ENCODE measurements around the gene MYO10.
"Not testable (repeated sequence)": the region's sequence is repeated elsewhere in the genome, so short reads cannot be mapped to it uniquely, and the experiment has no call there.

MYO10 gene

DNA sequence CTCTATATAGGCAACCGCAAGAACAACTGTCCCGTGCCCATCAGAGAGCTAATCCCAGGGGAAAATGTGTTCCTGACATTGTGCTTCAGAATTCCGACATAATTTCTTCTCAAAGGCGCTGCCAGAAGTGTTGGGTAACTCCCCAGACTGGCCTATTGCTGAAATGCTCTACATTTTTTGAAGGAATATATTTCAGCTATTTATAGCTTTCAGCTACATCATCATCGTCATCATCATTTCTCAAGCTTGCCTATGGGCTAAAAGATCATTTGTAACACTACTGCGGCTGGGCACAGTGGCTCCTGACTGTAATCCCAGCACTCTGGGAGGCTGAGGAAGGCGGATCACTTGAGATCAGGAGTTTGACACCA lies 49.7 kb downstream of the MYO10 start:
- no peak for DNase-seq

DNA sequence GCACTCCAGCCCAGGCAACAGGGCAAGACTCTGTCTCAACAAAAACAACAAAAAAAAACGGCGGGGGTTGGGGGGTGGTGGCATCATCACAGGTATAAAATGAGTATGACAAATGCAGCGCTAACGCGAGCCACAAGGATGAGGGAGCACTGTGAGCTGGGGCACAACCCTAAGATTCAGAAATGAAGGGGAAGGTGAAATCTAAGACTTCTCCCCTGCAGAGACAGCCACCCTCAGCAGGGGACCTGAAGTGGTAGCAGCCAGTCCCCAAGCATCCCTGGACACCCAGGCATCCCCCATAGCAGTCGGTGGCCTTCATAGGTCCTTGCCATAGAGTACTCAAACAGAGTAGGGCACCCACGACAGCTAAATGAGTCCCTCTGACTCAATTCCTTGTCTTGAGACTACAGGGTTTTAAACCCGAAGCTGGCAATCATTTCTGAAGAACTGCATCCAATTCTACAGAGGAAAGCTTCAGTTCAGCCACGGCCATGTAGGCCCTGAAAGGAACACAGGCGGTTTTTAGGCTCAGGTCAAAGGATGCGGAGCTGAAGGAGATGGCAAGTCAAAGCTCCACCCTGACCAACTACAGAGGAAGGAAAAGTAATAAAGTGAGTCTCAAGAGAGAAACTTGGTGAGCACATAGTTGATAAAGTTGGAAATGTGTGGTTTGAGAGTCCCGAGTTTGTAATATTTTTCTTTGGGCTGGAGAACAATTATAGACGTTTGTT lies 50.3 kb downstream of the MYO10 start:
- no peak for DNase-seq

DNA sequence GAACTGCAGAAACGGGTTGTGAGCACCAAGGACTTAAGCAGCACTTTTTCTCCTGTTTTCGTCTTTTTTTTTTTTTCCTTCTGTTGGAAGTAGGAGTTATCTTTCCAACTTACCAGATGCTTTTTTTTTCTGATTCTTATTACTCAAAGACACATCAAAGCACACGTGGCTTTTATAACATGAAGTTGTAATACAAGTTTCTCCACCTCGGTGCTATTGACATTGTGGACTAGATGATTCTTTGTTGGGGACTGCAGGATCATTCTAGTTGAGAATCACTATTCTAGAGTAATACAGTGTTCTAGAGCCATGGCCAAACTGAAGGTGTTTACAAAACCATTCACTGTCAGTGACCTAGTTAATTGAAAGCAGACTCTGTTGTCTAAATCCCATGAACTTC lies 51.5 kb downstream of the MYO10 start:
- DNase-seq = no peak

DNA sequence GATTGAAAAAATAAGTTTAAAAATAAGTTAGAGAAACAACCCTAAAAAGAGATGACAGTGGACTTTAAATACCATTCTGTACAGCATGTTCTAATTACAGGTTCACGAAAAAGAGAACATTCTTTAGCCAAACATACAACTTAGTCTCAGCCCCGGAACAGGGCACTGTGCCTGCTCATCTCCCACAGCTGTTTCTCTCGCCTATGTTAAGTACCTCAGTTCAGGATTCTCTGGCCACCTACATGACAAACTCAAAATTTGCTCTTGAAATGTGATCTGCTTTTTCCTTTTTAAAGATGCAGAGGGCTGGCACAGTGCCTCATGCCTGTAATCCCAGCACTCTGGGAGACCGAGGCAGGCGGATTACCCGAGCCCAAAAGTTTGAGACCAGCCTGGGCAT lies 52.3 kb downstream of the MYO10 start:
- DNase-seq = peak in 1 of 3 experiments; percentile 46

DNA sequence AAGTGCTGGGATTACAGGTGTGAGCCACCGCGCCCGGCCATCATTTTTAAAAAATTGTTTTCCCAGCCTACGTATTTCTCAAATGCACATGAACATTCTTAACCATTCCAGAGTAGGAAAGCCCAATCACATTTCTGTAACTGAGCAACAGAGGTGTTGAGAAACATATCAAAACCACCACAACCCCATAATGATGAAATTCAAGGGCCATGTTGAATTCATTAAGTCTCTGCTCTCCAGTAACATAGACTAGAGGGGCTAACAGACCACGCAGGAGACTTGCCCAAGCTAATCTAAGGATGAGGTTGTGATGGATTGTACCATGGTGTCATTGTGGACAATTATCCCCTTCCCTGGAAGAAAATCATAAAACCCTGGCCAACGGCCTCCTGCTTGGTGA lies 52.9 kb downstream of the MYO10 start:
- no peak for DNase-seq

DNA sequence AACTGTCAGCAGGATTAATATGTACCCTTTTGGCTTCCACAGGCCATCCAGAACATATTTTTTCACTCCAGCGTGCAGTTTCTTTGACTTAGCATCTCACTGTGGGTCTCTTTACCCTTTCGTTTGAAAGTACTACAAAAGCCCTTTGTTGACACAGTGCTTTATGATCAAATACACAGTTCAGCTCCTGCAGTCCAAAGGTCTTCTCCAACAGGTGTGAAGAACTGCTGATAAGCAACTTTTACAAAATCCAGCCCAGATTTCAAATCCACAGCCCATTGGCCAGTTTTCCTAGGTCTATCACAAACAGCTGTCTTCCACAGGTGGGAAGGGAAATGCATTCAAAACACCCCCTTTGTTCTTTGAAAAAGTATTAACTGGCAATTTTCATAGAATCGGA lies 54.8 kb downstream of the MYO10 start:
- DNase-seq = peak; percentile 9 to 64 (median 18)

DNA sequence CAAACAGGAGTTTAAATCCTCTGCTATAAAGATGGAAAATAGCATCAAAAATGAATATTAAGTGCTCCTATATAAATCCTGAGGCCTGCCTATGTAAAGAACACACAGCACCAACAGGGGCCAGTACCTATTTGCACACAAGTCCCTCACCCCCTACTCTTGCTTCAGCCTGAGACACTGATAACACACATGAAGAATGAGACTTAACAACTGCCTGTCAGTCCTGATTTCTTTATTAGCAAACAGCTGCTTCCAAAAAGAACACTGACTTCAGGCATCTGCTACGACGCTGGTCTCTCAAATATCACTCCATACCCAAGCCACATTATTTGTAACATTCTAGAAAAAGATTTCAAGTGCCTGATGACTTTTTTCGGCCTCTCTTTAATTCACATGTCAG lies 55.5 kb downstream of the MYO10 start:
- peak in 1 of 3 experiments; percentile 54 for DNase-seq

DNA sequence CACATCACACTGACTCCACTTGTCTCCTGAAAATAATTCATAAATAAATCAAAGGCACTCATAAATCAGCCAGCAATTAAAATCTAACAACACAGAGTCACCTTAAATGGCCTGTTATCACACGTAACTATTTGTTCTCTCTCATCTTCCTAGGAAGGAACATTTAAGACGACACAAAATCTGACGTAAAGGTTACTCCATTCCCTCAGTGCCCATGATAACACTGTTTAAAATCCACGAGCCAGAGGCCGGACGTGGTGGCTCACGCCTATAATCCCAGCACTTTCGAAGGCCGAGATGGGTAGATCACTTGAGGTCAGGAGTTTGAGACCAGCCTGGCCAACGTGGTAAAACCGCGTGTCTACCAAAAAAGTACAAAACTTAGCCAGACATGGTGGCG lies 56.4 kb downstream of the MYO10 start:
- DNase-seq = peak in 1 of 3 experiments; percentile 29

DNA sequence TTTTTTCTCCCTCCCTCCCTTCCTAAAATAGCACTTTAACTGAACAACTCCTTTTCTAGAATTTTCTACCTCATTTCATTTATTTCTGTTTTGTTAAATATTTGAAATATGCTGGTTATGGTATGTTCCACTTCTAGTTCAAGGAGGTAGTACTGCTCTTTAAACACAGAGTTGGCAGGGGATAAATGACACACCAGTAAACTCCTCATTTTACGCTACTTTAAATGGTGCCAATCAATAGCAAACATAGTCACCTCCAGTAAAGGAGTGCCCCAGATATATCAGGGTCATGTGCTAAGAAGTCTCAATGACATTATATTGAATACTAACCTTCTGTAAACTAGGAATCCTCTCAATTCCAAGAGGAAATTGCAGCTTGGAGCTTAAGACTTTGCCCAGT lies 56.9 kb downstream of the MYO10 start:
- DNase-seq = no peak

DNA sequence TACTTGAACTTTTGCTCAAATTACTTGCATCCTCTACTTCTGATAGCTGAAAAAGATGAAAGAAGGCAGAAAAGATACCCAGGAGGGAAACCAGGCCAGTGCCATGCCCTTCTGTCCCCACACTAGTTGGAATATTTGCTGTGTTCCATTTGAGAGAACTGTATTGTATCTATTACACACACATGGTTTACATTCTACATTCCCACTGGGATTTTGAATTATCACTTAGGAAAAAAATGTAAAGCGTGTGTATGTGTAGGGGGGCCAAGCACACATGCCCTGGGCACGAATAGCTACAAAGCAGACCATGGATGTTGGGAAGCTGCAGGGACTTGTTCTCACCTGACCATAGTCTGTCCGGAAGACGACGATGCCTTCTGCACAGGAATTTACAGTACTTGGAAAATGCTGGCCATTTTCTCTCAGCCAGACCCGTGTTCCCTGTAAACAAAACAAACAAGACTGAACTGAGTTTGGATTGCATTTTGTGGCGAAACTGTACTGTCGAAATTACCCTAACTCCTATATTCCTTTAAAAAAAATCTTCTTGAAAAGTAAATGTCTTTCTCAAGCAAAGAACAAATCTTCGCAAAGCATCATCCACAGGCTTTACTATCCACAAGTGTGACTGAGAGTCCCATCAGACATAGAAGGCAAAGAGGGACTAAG lies 58.7 kb downstream of the MYO10 start:
- DNase-seq = no peak

DNA sequence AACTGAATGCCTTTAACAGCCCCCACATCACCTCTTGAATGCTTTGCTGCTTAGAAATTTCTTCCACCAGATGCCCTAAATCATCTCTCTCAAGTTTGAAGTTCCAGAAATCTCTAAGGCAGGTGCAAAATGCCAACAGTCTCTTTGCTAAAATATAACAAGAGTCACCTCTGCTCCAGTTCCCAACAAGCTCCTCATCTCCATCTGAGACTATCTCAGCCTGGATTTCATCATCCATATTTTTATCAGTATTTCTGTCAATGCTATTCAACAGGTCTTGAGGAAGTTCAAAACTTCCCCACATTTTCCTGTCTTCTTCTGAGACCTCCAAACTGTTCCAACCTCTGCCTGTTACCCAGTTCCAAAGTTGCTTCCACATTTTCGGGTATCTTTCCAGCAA lies 61.7 kb downstream of the MYO10 start:
- not testable (repeated sequence) for DNase-seq

DNA sequence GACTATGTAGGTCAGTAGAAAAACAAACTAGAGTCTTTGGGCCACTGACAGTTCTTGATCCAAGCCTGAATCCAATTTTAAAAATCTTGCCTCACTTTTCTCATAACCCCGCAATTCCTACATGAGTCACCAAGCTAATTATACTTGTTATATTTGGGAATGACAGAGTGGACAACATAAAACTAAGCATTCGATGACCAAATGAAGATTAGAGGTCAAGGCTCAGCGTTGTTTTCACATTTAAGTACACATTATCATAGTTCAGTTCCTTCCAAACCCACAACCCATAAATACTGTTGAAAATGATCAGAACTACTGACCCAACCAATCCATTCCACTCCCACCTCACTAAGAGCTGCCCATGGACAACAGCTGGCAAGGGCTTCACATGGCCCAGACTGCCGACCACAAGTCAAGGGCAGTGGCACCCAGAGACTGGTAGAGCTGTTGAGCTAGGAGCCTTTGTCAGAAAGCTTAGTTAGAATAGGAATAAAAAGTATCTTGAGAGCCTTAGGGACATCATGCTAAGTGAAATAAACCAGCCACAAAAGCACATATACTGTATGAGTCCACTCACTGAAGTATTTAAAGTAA lies 64.2 kb downstream of the MYO10 start:
- DNase-seq = no peak

DNA sequence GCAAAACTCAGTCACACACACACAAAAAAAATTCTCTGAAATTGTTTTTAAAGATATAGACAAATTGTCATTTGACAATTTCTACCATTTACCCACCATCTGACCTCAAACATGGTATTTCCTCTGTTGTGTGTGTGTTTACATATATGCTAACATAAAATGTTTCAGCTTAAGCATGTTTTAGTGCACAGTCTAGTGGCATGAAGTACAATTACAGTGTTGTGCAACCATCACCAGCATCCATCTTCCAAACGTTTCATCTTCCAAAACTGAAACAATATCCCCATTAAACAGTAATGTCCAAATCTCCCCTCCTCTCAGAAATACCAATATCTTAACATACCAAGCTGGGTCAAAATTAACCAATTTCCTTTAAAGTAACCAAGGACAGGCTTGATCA lies 65.2 kb downstream of the MYO10 start:
- DNase-seq = no peak

DNA sequence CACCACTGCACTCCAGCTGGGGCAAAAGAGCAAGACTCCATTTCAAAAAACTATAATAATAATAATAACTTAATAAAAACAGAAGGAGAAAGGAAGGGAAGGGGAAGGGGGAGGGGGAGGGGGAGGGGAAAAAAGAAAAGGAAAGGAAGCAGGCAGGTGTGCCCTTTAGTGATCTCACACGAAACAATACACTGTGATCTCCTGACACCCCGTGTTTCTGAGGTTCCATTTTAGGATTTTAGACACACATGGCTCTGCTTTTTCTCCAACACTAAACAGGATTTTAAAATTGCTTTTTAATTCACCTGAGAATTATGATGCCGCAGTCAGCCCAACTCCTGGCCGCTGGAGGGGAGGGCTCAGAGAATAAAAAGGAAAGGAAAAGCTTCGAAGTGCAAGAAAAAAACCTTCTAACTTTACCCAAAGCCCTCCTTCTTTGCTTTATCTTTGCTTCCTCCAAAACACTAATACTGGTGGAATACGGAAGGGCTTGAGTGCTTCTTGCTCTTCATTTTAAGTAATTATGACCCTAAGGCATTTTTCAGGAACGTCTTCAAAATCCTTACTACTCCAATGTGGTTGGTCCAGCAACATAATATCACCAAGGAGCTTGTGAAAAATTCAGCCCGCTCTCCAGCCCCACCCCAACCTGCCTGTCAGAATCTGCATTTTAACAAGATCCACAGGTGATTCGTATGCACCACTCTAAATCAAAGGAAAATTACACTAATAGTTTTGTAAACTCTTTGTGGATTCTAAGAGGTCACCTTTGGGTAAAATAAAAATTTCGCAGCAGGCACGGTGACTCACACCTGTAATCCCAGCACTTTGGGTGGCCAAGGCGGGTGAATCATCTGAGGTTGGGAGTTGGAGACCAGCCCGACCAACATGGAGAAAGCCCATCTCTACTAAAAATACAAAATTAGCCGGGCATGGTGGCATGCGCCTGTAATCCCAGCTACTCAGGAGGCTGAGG lies 66.0 kb downstream of the MYO10 start:
- no peak for DNase-seq

DNA sequence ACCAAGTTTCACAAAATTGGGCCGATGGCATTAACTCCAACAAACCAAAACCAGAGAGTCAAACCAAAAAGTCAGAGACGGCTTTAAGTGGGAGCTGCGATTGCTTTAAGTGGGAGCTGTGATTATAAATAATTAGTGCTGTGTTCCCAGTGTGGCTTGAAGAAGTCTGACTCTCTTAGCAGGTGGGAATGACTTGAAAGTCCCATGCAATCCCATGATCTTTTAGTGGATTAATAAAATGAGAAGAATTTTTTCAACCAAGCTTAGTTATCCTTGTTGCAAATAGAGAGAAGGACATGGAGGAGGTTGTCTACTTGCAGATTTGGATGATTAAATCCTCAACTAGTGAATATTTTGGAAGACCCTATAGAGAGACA lies 68.5 kb downstream of the MYO10 start:
- DNase-seq = peak; percentile 12 to 60 (median 48)

DNA sequence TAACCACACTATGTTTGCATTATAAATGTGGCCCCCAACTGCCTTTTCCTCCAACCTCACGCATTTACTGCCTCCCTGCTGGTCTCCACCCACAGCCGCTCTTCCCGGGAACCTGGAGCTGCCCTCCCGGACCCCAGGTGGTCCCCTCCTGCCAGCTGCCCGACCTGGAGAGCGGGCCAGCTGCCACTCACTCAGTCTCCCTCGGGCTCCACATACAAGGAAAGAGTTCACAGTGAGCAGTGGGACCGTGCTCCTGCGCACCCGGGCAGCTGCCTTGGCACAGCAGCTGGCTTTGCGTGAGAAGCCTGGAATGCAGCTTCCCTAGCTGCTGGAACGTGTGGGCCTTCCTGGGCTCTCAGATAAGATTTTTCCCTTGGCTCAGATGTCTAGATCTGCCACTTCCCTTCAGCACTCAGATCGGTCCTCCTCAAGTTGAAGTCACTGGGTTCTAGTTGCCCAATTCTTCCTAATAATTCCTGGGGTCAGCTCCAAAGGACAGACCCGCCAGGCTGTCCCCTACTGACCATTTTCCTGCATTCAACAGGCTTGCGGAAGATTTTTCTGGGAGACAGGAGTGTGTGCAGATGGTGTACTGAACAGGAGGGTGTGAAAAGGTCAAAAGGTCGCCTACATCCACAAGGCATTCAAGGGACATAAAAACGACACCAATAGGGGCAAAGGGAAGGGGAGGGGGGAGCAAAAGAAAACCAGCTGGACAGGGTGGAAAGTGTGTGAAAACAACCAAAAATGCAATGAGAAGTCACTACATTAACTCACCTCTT lies 69.1 kb downstream of the MYO10 start:
- DNase-seq = peak; percentile 62 to 90 (median 82)

DNA sequence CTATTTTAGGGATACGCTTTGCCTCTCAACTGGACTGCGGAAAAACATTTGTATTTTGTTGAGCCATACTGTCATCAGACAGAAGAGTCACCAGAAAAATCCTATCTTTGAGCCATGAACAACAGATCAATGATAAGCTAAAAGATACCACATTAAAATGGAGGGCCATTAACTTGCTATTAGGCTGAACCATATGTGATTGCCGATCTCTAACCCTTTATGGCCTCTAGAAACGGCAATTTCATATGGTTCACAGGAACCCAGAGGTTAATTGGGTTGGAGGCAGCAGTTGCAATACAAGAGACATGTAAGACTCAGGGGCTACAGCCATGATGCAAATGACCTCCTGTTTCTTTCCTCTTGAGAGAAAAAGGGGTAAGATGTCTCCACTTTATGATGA lies 69.8 kb downstream of the MYO10 start:
- DNase-seq = peak in 2 of 3 experiments; percentile 41 to 75

DNA sequence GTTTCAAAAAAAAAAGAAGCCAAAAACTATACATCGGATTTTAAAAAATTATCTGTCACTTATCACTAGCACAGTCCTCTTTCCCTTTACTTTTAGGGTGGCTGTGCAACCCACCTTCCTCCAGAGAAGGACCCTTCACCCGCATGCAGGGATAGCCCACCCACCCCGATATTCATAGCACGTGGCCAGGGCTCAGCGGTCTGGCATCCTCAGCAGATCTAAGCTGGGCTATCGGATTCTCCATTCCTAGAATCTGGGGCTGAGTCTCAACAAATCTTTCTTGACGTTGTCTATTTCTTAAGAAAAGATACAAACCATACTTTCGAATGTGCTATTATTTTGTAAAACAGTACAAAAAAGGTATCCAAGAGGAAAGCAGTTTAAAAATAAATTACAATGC lies 70.9 kb downstream of the MYO10 start:
- no peak for DNase-seq

DNA sequence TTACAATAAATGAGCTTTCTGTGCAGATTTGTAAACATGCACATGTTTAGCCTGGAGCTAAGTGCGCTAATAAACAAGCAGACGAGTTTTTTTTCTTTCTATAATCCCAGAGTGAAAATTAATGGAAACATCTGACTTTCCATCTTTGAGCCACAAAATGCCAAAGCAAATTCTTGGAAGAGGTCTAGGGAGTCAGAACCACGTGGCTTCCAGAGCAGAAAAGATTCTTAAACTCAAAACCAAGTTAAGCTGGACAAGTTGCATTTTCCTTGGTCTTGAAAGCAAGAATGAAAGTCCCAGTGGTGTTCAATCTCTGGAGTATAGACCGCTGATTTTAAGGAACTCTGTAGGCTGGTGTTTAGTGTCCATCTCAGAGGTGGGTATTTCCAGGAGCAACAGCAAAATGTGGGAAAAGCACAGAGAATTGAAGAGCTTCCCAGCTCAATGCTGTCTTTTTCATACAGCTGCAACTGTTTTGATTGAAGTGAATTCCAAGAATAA lies 71.4 kb downstream of the MYO10 start:
- no peak for DNase-seq

DNA sequence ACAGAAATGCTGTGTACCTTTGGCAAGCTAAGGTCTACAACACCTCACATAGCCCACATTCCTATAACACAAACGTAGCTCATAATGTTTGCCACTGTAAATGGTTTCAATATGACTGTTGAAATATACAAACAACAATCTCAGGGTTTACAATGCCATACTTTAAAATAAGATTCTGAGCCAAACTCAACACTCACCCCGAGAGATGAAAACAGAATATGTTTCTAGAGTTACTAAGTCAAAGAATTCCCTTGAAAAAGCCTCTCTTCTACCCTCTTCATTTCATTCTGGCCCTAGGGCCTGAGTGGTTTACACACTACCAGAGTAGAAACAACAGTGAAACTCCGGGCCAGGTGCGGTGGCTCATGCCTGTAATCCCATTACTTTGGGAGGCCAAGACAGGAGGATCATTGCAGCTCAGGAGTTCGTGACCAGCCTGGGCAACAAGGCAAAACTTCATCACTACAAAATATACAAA lies 72.6 kb downstream of the MYO10 start:
- DNase-seq = no peak

DNA sequence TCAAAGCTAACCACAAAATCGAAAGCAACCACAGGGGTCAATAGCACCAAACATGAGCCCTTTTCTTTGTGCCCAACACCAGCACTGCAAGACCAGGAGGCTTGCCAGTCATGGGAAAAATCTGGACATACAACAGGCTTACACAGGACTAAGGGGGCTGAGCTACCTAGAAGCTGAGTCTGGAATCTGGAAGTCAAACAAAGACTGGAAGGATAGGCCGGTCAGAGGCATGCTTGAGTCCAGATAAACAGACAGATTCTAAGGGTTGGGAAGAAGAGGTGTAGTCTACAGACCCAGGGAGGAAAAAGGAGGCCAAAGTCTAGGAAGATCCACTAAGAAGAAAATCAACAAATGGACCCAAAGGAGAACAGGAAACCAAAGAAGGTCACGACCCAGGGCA lies 73.3 kb downstream of the MYO10 start:
- no peak for DNase-seq

DNA sequence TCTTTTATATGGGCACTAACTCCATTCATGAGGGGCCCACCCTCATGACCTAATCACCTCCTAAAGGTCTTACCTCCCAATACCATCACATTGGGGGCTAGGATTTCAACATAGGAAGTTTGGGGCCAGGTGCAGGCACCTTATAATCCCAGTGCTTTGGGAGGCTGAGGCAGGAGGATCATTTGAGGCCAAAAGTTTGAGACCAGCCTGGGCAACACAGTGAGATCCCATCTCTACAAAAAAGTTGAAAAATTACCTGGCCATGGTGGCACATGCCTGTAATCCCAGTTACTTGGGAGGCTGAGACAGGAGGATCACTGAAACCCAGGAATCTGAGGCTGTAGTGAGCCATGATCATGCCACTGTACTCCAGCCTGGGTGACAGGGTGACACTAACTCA lies 76.7 kb downstream of the MYO10 start:
- DNase-seq = no peak
